HUES6 (cell line): Measurements from ENCODE around the gene CFAP46.

Experiments
- H3K27ac ChIP-seq: 2 replicates; pipeline ENCODE4 v1.7.0; 2013; ENCODE audit warnings: low read depth, mild to moderate bottlenecking, low read length, inconsistent platforms
- H3K27me3 ChIP-seq: 2 replicates; pipeline ENCODE4 v1.6.1; 2013; ENCODE audit warnings: low read length; ENCODE audit not compliant: control insufficient read depth, insufficient read depth
- H3K36me3 ChIP-seq: 2 replicates; pipeline ENCODE4 v1.6.1; 2013; ENCODE audit warnings: low read length; ENCODE audit not compliant: control insufficient read depth, insufficient read depth
- H3K4me1 ChIP-seq: 2 replicates; pipeline ENCODE4 v1.6.1; 2013; ENCODE audit warnings: low read length; ENCODE audit not compliant: control insufficient read depth, insufficient read depth
- H3K4me3 ChIP-seq: 2 replicates; pipeline ENCODE4 v1.5.1; 2013; ENCODE audit warnings: low read depth, low read length
- H3K9ac ChIP-seq: one replicate; pipeline ENCODE4 v1.6.1; 2013; ENCODE audit warnings: mild to moderate bottlenecking, low read length
- H3K9me3 ChIP-seq: 2 replicates; pipeline ENCODE4 v1.6.1; 2013; ENCODE audit warnings: low read depth, low read length; ENCODE audit not compliant: control insufficient read depth, insufficient read depth

CFAP46 gene

GRCh38 chr10:132872658-132873057 lies 69.7 kb downstream of the CFAP46 start:
- no peaks in the 10 kb centered on the region for H3K4me1 ChIP-seq
- H3K9me3 ChIP-seq, result peaks cover 17% of the 10 kb centered on the region
- no peaks in the 10 kb centered on the region for H3K36me3 ChIP-seq
- H3K27ac ChIP-seq, result no peak overlapping the region
- no peaks in the 10 kb centered on the region for H3K27me3 ChIP-seq
- H3K9ac ChIP-seq, result no peak overlapping the region
- H3K4me3 ChIP-seq, result no peak overlapping the region

- peaks cover 10% of the 10 kb centered on the region for H3K9me3 ChIP-seq
- H3K27me3 ChIP-seq, result no peaks in the 10 kb centered on the region
- no peak overlapping the region for H3K9ac ChIP-seq
- H3K27ac ChIP-seq, result no peak overlapping the region
- no peaks in the 10 kb centered on the region for H3K36me3 ChIP-seq
- H3K4me3 ChIP-seq, result no peak overlapping the region
- no peaks in the 10 kb centered on the region for H3K4me1 ChIP-seq
Observed at GRCh38 chr10:132870426-132870825, 71.9 kb downstream of the CFAP46 start.

- Histone ChIP-seq H3K27me3 (no peaks in the 10 kb centered on the region), H3K4me3 (no peak overlapping the region), H3K36me3 (no peaks in the 10 kb centered on the region), H3K27ac (no peak overlapping the region), H3K9ac (no peak overlapping the region), H3K4me1 (no peaks in the 10 kb centered on the region), H3K9me3 (peaks cover 7% of the 10 kb centered on the region; the same call in 1 of the 2 replicates)
Observed at GRCh38 chr10:132869621-132870020, 72.7 kb downstream of the CFAP46 start.

GRCh38 chr10:132868995-132869394 lies 73.4 kb downstream of the CFAP46 start:
- no peak overlapping the region for H3K4me3 ChIP-seq
- peaks cover 7% of the 10 kb centered on the region; the same call in 1 of the 2 replicates for H3K9me3 ChIP-seq
- no peaks in the 10 kb centered on the region for H3K36me3 ChIP-seq
- no peaks in the 10 kb centered on the region for H3K4me1 ChIP-seq
- no peak overlapping the region for H3K27ac ChIP-seq
- no peaks in the 10 kb centered on the region for H3K27me3 ChIP-seq
- no peak overlapping the region for H3K9ac ChIP-seq

- Histone ChIP-seq H3K36me3 (no peaks in the 10 kb centered on the region), H3K4me1 (peaks cover 4% of the 10 kb centered on the region; the same call in 1 of the 2 replicates), H3K4me3 (no peak overlapping the region), H3K27ac (no peak overlapping the region), H3K9ac (no peak overlapping the region), H3K9me3 (peaks cover 7% of the 10 kb centered on the region; the same call in 1 of the 2 replicates), H3K27me3 (peaks cover 8% of the 10 kb centered on the region; the same call in 1 of the 2 replicates)
Observed at GRCh38 chr10:132867801-132868644, 74.3 kb downstream of the CFAP46 start.

- no peak overlapping the region for H3K4me3 ChIP-seq
- H3K4me1 ChIP-seq, result peaks cover 11% of the 10 kb centered on the region
- peaks cover 7% of the 10 kb centered on the region; the same call in 1 of the 2 replicates for H3K9me3 ChIP-seq
- peaks cover 8% of the 10 kb centered on the region; the same call in 1 of the 2 replicates for H3K27me3 ChIP-seq
- H3K9ac ChIP-seq, result no peak overlapping the region
- no peaks in the 10 kb centered on the region for H3K36me3 ChIP-seq
- no peak overlapping the region for H3K27ac ChIP-seq
Observed at GRCh38 chr10:132866601-132867381, 75.6 kb downstream of the CFAP46 start.

GRCh38 chr10:132865851-132866600 lies 76.3 kb downstream of the CFAP46 start:
- Histone ChIP-seq H3K4me1 (peaks cover 11% of the 10 kb centered on the region), H3K4me3 (no peak overlapping the region), H3K36me3 (no peaks in the 10 kb centered on the region), H3K9me3 (0 out of 2 replicates have a peak, but pooled peaks cover 2% of the 10 kb centered on the region), H3K27ac (no peak overlapping the region), H3K27me3 (peaks cover 8% of the 10 kb centered on the region; the same call in 1 of the 2 replicates), H3K9ac (no peak overlapping the region)

DNA sequence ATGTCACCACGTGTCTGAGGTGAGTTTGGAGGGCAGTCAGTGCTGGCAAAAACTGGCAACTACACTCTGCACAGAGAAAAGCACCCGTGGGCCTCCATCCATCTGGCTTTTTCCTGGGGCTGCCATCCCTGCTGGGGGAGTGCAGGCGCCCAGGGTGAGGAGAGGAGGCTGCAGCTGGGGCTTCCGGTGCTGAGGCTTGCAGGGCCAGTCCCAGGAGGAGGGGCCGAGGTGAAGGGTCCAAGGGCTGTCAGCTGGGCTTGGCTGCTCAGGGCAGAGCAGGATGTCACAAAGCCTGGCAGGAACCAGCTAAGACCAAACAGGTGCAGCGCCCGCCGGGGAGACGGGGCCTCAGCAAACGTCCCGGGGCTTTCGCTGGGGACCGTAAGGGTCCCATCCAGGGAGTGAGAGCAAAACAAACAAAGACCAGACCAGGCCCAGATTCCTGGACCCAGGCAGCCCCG lies 77.2 kb downstream of the CFAP46 start:
- Histone ChIP-seq H3K4me1 (peaks cover 11% of the 10 kb centered on the region), H3K9ac (no peak overlapping the region), H3K4me3 (no peak overlapping the region), H3K36me3 (no peaks in the 10 kb centered on the region), H3K9me3 (no peaks in the 10 kb centered on the region), H3K27ac (no peak overlapping the region), H3K27me3 (peaks cover 8% of the 10 kb centered on the region; the same call in 1 of the 2 replicates)

DNA sequence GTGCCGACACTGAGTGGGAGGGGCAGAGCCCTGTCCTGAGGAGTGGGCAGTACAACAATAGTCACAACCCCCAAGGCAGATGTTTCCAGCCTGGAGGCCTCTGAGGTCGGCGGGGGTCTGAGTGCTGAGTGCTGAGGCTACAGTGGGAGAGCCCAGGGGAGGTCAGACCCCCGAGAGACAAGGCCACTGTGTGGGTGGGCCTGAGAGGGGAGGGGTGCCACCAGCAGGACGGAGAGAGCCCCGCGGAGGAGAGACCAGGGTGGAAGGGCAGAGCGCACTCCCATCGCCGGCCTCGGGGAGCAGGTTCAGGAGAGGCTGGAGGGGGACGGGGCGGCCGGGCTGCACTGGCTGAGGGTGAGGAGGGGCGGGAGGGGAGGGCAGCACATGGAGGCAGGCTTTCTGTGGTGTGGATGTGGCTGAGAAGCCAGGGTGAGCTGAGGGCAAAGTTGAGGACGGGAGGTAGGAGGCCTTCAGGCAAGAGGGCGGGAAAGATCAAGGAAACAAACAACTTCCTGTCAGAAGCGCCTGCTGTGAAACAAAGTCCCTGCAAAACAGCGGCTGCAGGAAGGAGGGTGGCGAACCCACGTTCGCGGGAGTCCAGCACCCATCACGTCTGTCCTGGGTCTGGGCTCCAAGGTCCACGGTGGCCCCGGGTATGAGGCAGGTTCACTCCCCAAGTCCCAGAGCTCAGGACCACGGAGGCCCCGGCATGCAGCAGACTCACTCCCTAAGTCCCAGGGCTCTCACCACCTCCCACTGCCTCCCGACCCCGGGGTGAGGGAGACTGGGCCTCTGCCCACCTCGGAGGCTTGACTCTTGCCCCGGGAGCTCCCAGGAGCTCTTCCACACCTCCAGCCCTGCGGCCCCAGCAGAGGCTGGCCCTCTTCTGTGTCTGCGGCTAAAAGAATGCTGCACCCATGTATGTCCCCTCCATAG lies 79.6 kb downstream of the CFAP46 start:
- Histone ChIP-seq H3K9ac (no peak overlapping the region), H3K36me3 (no peaks in the 10 kb centered on the region), H3K9me3 (no peaks in the 10 kb centered on the region), H3K27me3 (peaks cover 8% of the 10 kb centered on the region; the same call in 1 of the 2 replicates), H3K4me3 (no peak overlapping the region), H3K4me1 (peaks cover 11% of the 10 kb centered on the region), H3K27ac (no peak overlapping the region)
